Measurements from ENCODE around the gene TRAPPC1. TPM values are rescaled to one million over a fixed set of nuclear protein-coding genes. Genes with fewer than 3 reads are reported as not detected.

Gene TRAPPC1
- polyA plus RNA-seq, 1 of the 3 experiments (the other 2 are of a cell fraction), result 555 TPM

DNA sequence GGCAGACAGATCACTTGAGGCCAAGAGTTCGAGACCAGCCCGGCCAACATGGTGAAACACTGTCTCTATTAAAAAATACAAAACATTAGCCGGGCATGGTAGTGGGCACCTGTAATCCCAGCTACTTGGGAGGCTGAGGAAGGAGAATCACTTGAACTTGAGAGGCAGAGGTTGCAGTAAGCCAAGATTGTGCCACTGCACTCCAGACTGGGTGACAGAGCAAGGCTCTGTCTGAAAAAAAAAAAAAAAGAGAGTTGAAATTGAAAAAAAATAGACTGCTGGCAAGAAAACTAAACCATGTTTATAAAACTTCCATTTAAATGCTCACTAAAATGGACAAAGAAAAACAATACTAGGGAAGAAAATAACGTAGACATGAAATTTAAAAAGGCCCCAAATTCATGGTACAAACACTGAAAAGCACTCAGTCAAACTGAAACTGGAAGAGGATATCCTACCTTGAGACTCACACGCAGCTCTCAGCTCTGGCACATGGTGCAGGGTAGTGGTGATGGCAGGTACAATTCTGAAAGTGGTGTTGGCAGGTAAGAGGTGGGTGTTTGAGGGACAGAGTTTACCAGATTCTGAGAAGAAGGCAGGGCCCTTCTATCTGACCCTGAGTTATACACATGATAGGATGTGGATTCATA lies 19.5 kb upstream of the TRAPPC1 start:
- TF ChIP-seq RXRA (IDR thresholded peaks at IDR 0.05; ENCODE audit: borderline replicate concordance, low read depth) (no peak), FOSL2 (IDR thresholded peaks at IDR 0.05; ENCODE audit: borderline replicate concordance, low read depth) (no peak), SIN3A (IDR thresholded peaks at IDR 0.05; ENCODE audit: borderline replicate concordance, low read depth, low read length) (no peak), NFIC (IDR thresholded peaks at IDR 0.05; ENCODE audit: borderline replicate concordance) (no peak), RFX5 (IDR thresholded peaks at IDR 0.05; ENCODE audit: low read length) (no peak), JUND (IDR thresholded peaks at IDR 0.05) (no peak), TAF1 (IDR thresholded peaks at IDR 0.05; ENCODE audit: borderline replicate concordance, low read depth, low read length) (no peak), FOXJ3 (CRISPR knock-in tag; IDR thresholded peaks at IDR 0.05) (no peak), EZH2phosphoT487 (IDR thresholded peaks at IDR 0.05; ENCODE audit: borderline replicate concordance, low read depth) (no peak), MEF2A (IDR thresholded peaks at IDR 0.05; ENCODE audit: borderline replicate concordance, low read depth) (no peak), NRF1 (IDR thresholded peaks at IDR 0.05; ENCODE audit: low read depth, low read length) (no peak)
- TF ChIP-seq, protein P1, sequence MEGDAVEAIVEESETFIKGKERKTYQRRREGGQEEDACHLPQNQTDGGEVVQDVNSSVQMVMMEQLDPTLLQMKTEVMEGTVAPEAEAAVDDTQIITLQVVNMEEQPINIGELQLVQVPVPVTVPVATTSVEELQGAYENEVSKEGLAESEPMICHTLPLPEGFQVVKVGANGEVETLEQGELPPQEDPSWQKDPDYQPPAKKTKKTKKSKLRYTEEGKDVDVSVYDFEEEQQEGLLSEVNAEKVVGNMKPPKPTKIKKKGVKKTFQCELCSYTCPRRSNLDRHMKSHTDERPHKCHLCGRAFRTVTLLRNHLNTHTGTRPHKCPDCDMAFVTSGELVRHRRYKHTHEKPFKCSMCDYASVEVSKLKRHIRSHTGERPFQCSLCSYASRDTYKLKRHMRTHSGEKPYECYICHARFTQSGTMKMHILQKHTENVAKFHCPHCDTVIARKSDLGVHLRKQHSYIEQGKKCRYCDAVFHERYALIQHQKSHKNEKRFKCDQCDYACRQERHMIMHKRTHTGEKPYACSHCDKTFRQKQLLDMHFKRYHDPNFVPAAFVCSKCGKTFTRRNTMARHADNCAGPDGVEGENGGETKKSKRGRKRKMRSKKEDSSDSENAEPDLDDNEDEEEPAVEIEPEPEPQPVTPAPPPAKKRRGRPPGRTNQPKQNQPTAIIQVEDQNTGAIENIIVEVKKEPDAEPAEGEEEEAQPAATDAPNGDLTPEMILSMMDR (IDR thresholded peaks at IDR 0.05), result no peak
- TF ChIP-seq, protein P2, sequence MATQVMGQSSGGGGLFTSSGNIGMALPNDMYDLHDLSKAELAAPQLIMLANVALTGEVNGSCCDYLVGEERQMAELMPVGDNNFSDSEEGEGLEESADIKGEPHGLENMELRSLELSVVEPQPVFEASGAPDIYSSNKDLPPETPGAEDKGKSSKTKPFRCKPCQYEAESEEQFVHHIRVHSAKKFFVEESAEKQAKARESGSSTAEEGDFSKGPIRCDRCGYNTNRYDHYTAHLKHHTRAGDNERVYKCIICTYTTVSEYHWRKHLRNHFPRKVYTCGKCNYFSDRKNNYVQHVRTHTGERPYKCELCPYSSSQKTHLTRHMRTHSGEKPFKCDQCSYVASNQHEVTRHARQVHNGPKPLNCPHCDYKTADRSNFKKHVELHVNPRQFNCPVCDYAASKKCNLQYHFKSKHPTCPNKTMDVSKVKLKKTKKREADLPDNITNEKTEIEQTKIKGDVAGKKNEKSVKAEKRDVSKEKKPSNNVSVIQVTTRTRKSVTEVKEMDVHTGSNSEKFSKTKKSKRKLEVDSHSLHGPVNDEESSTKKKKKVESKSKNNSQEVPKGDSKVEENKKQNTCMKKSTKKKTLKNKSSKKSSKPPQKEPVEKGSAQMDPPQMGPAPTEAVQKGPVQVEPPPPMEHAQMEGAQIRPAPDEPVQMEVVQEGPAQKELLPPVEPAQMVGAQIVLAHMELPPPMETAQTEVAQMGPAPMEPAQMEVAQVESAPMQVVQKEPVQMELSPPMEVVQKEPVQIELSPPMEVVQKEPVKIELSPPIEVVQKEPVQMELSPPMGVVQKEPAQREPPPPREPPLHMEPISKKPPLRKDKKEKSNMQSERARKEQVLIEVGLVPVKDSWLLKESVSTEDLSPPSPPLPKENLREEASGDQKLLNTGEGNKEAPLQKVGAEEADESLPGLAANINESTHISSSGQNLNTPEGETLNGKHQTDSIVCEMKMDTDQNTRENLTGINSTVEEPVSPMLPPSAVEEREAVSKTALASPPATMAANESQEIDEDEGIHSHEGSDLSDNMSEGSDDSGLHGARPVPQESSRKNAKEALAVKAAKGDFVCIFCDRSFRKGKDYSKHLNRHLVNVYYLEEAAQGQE (IDR thresholded peaks at IDR 0.05; ENCODE audit: low read depth, low read length), result no peak
- 84% methylated on average over 5 of the region's 5 CpGs for WGBS (ENCODE audit: low lambda C conversion rate)
- CTCF ChIA-PET, result interaction anchor here (1.0 to 2.0 kb wide), 4 partner anchors 10 to 90 kb away, joined by 3 to 6 read pairs (median 5); no protein-coding TSS in a partner anchor

More for the DNA sequence above, 19.5 kb upstream of the TRAPPC1 start:
- no peak overlapping the region for H3K4me2 ChIP-seq
- no peaks in the 10 kb centered on the region for H3K79me2 ChIP-seq (ENCODE audit: insufficient read depth)
- H3K27me3 ChIP-seq (ENCODE audit: insufficient read depth), result no peaks in the 10 kb centered on the region
- no peak overlapping the region for H3K9ac ChIP-seq
- peaks cover 8 to 30% of the 10 kb centered on the region in 2 experiments for H3K36me3 ChIP-seq (replicated peaks in 1 of 2; ENCODE audit: control insufficient read depth in 1 of 2, insufficient read depth in 2 of 2, low read length in 1 of 2)
- no peak overlapping the region for H2AFZ ChIP-seq (ENCODE audit: low read depth)
- H3F3A ChIP-seq (replicated peaks; ENCODE audit: insufficient read depth), result peaks cover 5% of the 10 kb centered on the region
- POLR2A ChIA-PET, result no interaction called here
- H3K4me1 ChIP-seq (ENCODE audit: control insufficient read depth in 1 of 2, insufficient read depth in 2 of 2, low read depth in 1 of 2, low read length in 1 of 2), result no peaks in the 10 kb centered on the region
- H3K4me3 ChIP-seq (ENCODE audit: low read depth in 2 of 2, low read length in 1 of 2), result no peak overlapping the region
- H3K27ac ChIP-seq (ENCODE audit: low read depth in 2 of 2, low read length in 1 of 2), result no peak overlapping the region
- H3K9me2 ChIP-seq, result no peaks in the 10 kb centered on the region
- no peak for DNase-seq
- H4K20me1 ChIP-seq (ENCODE audit: insufficient read depth), result no peaks in the 10 kb centered on the region
- no peaks in the 10 kb centered on the region for H3K9me3 ChIP-seq
